HepG2 (cell line): Measurements from ENCODE around the gene CNNM1. TPM values are rescaled to one million over a fixed set of nuclear protein-coding genes. Genes with fewer than 3 reads are reported as not detected.

Experiments used
- AHR ChIP-seq: IDR thresholded peaks from 2 replicates; pipeline ENCODE4 v1.6.1; 2018; ENCODE audit warnings: missing genetic modification reagents, missing compliant biosample characterization
- BRD4 ChIP-seq: sonication (generic); formaldehyde crosslinking; IDR thresholded peaks from 2 replicates; pipeline ENCODE4 v1.4.0; 2020; ENCODE audit warnings: missing genetic modification reagents
- GABPA ChIP-seq, 2 experiments: IDR thresholded peaks; 2 replicates each; pipeline ENCODE4 v1.6.1; 2011 to 2016; ENCODE audit warnings: low read depth in 2 of 2, low read length in 1 of 2, missing biosample characterization in 1 of 2, missing genetic modification characterization in 1 of 2
- GPN1 ChIP-seq: sonication (generic); formaldehyde crosslinking; IDR thresholded peaks from 2 replicates; pipeline ENCODE4 v1.5.1; 2020; ENCODE audit warnings: missing genetic modification reagents, borderline replicate concordance
- HNF4G ChIP-seq, 2 experiments: sonication (generic) in 1 of 2; formaldehyde crosslinking in 1 of 2; IDR thresholded peaks; 2 replicates each; pipeline versions ENCODE4 v1.4.0 to v1.6.1; 2011 to 2020; ENCODE audit warnings: borderline replicate concordance in 2 of 2, low read depth in 2 of 2, mild to moderate bottlenecking in 2 of 2, low read length in 1 of 2, missing genetic modification reagents in 1 of 2, moderate library complexity in 1 of 2
- HNRNPK ChIP-seq: fragments of 200-400 bp; formaldehyde crosslinking; IDR thresholded peaks from 2 replicates; pipeline ENCODE4 v1.6.1; 2018; ENCODE audit warnings: low read length, low read depth, moderate library complexity, mild to moderate bottlenecking; ENCODE audit not compliant: poor library complexity, severe bottlenecking
- HOXA9 ChIP-seq: sonication (generic); formaldehyde crosslinking; IDR thresholded peaks from 2 replicates; pipeline ENCODE4 v1.8.1; 2022; ENCODE audit warnings: missing genetic modification reagents, mild to moderate bottlenecking, moderate library complexity, borderline replicate concordance
- KAT8 ChIP-seq: IDR thresholded peaks from 2 replicates; pipeline ENCODE4 v1.6.1; 2016; ENCODE audit warnings: missing genetic modification reagents, missing compliant biosample characterization
- MTF1 ChIP-seq: sonication (generic); formaldehyde crosslinking; IDR thresholded peaks from 2 replicates; pipeline ENCODE4 v1.5.0; 2020; ENCODE audit warnings: missing genetic modification reagents
- NFE2L2 ChIP-seq: fragments of 150-350 bp; IDR thresholded peaks from 2 replicates; pipeline ENCODE4 v1.6.1; 2014; ENCODE audit warnings: low read length
- NFRKB ChIP-seq: fragments of 450-650 bp; IDR thresholded peaks from 2 replicates; pipeline ENCODE4 v1.6.1; 2017
- NR2F1 ChIP-seq, 2 experiments: fragments of 450-650 bp in 1 of 2; formaldehyde crosslinking in 1 of 2; IDR thresholded peaks; 2 replicates each; pipeline versions ENCODE4 v1.5.0 to v1.6.1; 2016 to 2020; ENCODE audit warnings: mild to moderate bottlenecking in 1 of 2, missing compliant biosample characterization in 1 of 2, missing genetic modification reagents in 1 of 2, moderate library complexity in 1 of 2
- RAD21 ChIP-seq: fragments of 450-650 bp; formaldehyde crosslinking; IDR thresholded peaks from 2 replicates; pipeline ENCODE4 v1.5.0; 2020; ENCODE audit warnings: mild to moderate bottlenecking
- RARA ChIP-seq: IDR thresholded peaks from 2 replicates; pipeline ENCODE4 v1.6.1; 2016; ENCODE audit warnings: missing genetic modification reagents, missing compliant biosample characterization
- SALL2 ChIP-seq: sonication (generic); formaldehyde crosslinking; IDR thresholded peaks from 2 replicates; pipeline ENCODE4 v1.8.1; 2023; ENCODE audit warnings: mild to moderate bottlenecking, missing genetic modification reagents, inconsistent platforms
- SMC3 ChIP-seq: IDR thresholded peaks from 2 replicates; pipeline ENCODE4 v1.6.1; 2011; ENCODE audit warnings: low read length, improper control_type of control experiment
- STAG1 ChIP-seq: sonication (generic); formaldehyde crosslinking; IDR thresholded peaks from 2 replicates; pipeline ENCODE4 v1.4.0; 2020; ENCODE audit warnings: missing genetic modification reagents
- TBL1XR1 ChIP-seq: fragments of 150-350 bp; IDR thresholded peaks from 2 replicates; pipeline ENCODE4 v1.6.1; 2014; ENCODE audit warnings: borderline replicate concordance, low read length; ENCODE audit not compliant: partially characterized antibody
- TRIM24 ChIP-seq: sonication (generic); formaldehyde crosslinking; IDR thresholded peaks from 2 replicates; pipeline ENCODE4 v1.8.0; 2022; ENCODE audit warnings: mild to moderate bottlenecking, missing genetic modification reagents
- ZBTB14 ChIP-seq: sonication (generic); formaldehyde crosslinking; IDR thresholded peaks from 2 replicates; pipeline ENCODE4 v1.4.0; 2020; ENCODE audit warnings: missing genetic modification reagents
- ZFP82 ChIP-seq: sonication (generic); formaldehyde crosslinking; IDR thresholded peaks from 2 replicates; pipeline ENCODE4 v1.5.1; 2020; ENCODE audit warnings: mild to moderate bottlenecking, missing genetic modification reagents, borderline replicate concordance
- ZNF138 ChIP-seq: sonication (generic); formaldehyde crosslinking; IDR thresholded peaks from 2 replicates; pipeline ENCODE4 v1.5.0; 2020; ENCODE audit warnings: mild to moderate bottlenecking, low read depth, missing genetic modification reagents
- ZNF234 ChIP-seq: sonication (generic); formaldehyde crosslinking; conservative IDR thresholded peaks from 2 replicates; pipeline ENCODE4 v1.5.1; 2020; ENCODE audit warnings: mild to moderate bottlenecking, missing genetic modification reagents
- ZNF317 ChIP-seq: sonication (generic); formaldehyde crosslinking; IDR thresholded peaks from 2 replicates; pipeline ENCODE4 v1.5.0; 2020; ENCODE audit warnings: mild to moderate bottlenecking, missing genetic modification reagents
- ZNF441 ChIP-seq: sonication (generic); formaldehyde crosslinking; IDR thresholded peaks from 2 replicates; pipeline ENCODE4 v1.7.0; 2021; ENCODE audit warnings: missing genetic modification reagents, borderline replicate concordance
- polyA plus RNA-seq, 8 experiments: library from polyadenylated mRNA; depleted of rRNA in 3 of 8; stranded (reverse) in 7 of 8; unstranded in 1 of 8; fragments of >200 nt; fragmentation: Illumina TruSeq in 4 of 8; extraction: Trizol in 4 of 8; gene quantifications; 2 replicates each; pipeline versions ENCODE4 v1.2.1 to v1.2.3, GENCODE V29; 2011 to 2016; ENCODE audit warnings: low read depth in 4 of 8, missing spikeins in 1 of 8, mixed read lengths in 1 of 8; ENCODE audit not compliant: insufficient read depth in 1 of 8
- total RNA-seq, 5 experiments: library from RNA; depleted of rRNA; stranded (reverse); fragments of >200 nt; fragmentation: Illumina TruSeq; extraction: Trizol; gene quantifications; 2 replicates each; pipeline ENCODE4 v1.2.3, GENCODE V29; 2016; ENCODE audit warnings: low read depth in 1 of 5

The CNNM1 gene
- total and polyA plus RNA-seq, 2 of the 13 experiments (the other 11 are each of a cell fraction or from before 2014, with no cell fraction given), result 4.3 to 9.6 TPM

GRCh38 chr10:99435986-99436638 is 107.0 kb downstream of the CNNM1 start (continued):
- TF ChIP-seq STAG1 (CRISPR knock-in tag) (peak; percentile 71), NR2F1 (CRISPR knock-in tag; IDR thresholded peaks at IDR 0.05) (peak in 1 of 2 experiments; percentile 41; a peak in 1 of 4 replicates), ZFP82 (CRISPR knock-in tag) (no peak), TBL1XR1 (peak; percentile 28), RARA (CRISPR knock-in tag) (peak; percentile 40; the same call in 1 of the 2 replicates), KAT8 (CRISPR knock-in tag) (no peak), GABPA (IDR thresholded peaks at IDR 0.05; ENCODE audit: low read depth, low read length) (no peak), GABPA (CRISPR knock-in tag; IDR thresholded peaks at IDR 0.05; ENCODE audit: low read depth) (no peak), HNRNPK (no peak), ZBTB14 (CRISPR knock-in tag) (no peak), HOXA9 (CRISPR knock-in tag) (no peak), HNF4G (IDR thresholded peaks at IDR 0.05; ENCODE audit: borderline replicate concordance, low read depth, low read length) (no peak), HNF4G (CRISPR knock-in tag; IDR thresholded peaks at IDR 0.05; ENCODE audit: borderline replicate concordance, low read depth) (no peak), ZNF234 (CRISPR knock-in tag) (no peak), TRIM24 (CRISPR knock-in tag) (no peak), ZNF317 (CRISPR knock-in tag) (no peak), SMC3 (peak; percentile 66), GPN1 (no peak), NFRKB (no peak), BRD4 (no peak), SALL2 (no peak), AHR (CRISPR knock-in tag) (no peak), MTF1 (CRISPR knock-in tag) (no peak), ZNF138 (no peak), ZNF441 (CRISPR knock-in tag) (no peak), NFE2L2 (no peak), RAD21 (CRISPR knock-in tag) (0 out of 2 replicates have a peak, but pooled peaks have one; percentile 40)
